SK-N-SH (cell line): Measurements from ENCODE around the gene ZNF14. TPM values are rescaled to one million over a fixed set of nuclear protein-coding genes. Genes with fewer than 3 reads are reported as not detected.

Experiments
- CTCF ChIA-PET: fragments of 300-600, 350-600 bp; formaldehyde crosslinking; extraction: SDS; loops from one replicate; lab custom pipeline; 2021; lab: Yijun Ruan, JAX
- POLR2A ChIA-PET: fragments of 350-600 bp; sonication (Branson Sonifier 250); formaldehyde crosslinking; extraction: SDS; loops from one replicate; lab custom pipeline; 2020; ENCODE audit warnings: antibody characterized with exemption, inconsistent platforms; lab: Yijun Ruan, JAX
- DNase-seq: peaks from one replicate; pipeline ENCODE4 v3.0.0; 2012
- H2AFZ ChIP-seq: fragments of 200-600 bp; sonication (generic); 2 replicates; pipeline ENCODE4 v1.8.1; 2016; ENCODE audit warnings: antibody characterized with exemption, mild to moderate bottlenecking, low read depth
- H3F3A ChIP-seq: fragments of 200-600 bp; sonication (generic); replicated peaks from 2 replicates; pipeline ENCODE3; 2016; ENCODE audit warnings: antibody characterized with exemption, mild to moderate bottlenecking; ENCODE audit not compliant: insufficient read depth
- H3K27ac ChIP-seq, 2 experiments: fragments of 200-500 bp in 1 of 2; fragments of 200-600 bp in 1 of 2; sonication (Bioruptor generic) in 1 of 2; sonication (generic), shearing (Covaris generic) in 1 of 2; 2 replicates each; pipeline versions ENCODE4 v1.5.1 to v1.6.1; 2014 to 2016; ENCODE audit warnings: low read depth in 2 of 2, inconsistent platforms in 1 of 2, low read length in 1 of 2, mild to moderate bottlenecking in 1 of 2, mixed read lengths in 1 of 2
- H3K27me3 ChIP-seq: fragments of 200-600 bp; sonication (generic), shearing (Covaris generic); 2 replicates; pipeline ENCODE4 v1.6.1; 2016; ENCODE audit warnings: mixed run types; ENCODE audit not compliant: insufficient read depth
- H3K36me3 ChIP-seq, 2 experiments: fragments of 200-500 bp in 1 of 2; fragments of 200-600 bp in 1 of 2; sonication (Bioruptor generic) in 1 of 2; sonication (generic) in 1 of 2; replicated peaks in 1 of 2; 2 replicates each; pipeline versions ENCODE3 to v1.5.1; 2014 to 2016; ENCODE audit warnings: low read length in 1 of 2, mild to moderate bottlenecking in 1 of 2; ENCODE audit not compliant: insufficient read depth in 2 of 2, control insufficient read depth in 1 of 2
- H3K4me1 ChIP-seq, 2 experiments: fragments of 200-500 bp in 1 of 2; fragments of 200-600 bp in 1 of 2; sonication (Bioruptor generic) in 1 of 2; sonication (generic), shearing (Covaris generic) in 1 of 2; 2 replicates each; pipeline versions ENCODE4 v1.5.1 to v1.6.1; 2014 to 2016; ENCODE audit warnings: low read depth in 1 of 2, low read length in 1 of 2, mixed run types in 1 of 2; ENCODE audit not compliant: insufficient read depth in 2 of 2, control insufficient read depth in 1 of 2
- H3K4me2 ChIP-seq: fragments of 200-600 bp; sonication (generic), shearing (Covaris generic); 2 replicates; pipeline ENCODE4 v1.6.1; 2017; ENCODE audit warnings: mixed run types
- H3K4me3 ChIP-seq, 2 experiments: fragments of 200-500 bp in 1 of 2; fragments of 200-600 bp in 1 of 2; sonication (Bioruptor generic) in 1 of 2; sonication (generic), shearing (Covaris generic) in 1 of 2; 2 replicates each; pipeline versions ENCODE4 v1.5.1 to v1.8.1; 2014 to 2016; ENCODE audit warnings: low read depth in 2 of 2, inconsistent platforms in 1 of 2, low read length in 1 of 2, mild to moderate bottlenecking in 1 of 2, mixed read lengths in 1 of 2, moderate library complexity in 1 of 2
- H3K79me2 ChIP-seq: fragments of 200-600 bp; sonication (generic); 2 replicates; pipeline ENCODE4 v1.8.1; 2017; ENCODE audit warnings: mild to moderate bottlenecking; ENCODE audit not compliant: insufficient read depth
- H3K9ac ChIP-seq: fragments of 200-600 bp; sonication (generic); 2 replicates; pipeline ENCODE4 v1.6.1; 2017; ENCODE audit warnings: mixed run types
- H3K9me2 ChIP-seq: fragments of 200-600 bp; sonication (generic); 2 replicates; pipeline ENCODE4 v1.6.1; 2017; ENCODE audit warnings: mixed run types
- H3K9me3 ChIP-seq: fragments of 200-600 bp; sonication (generic); 2 replicates; pipeline ENCODE4 v1.6.1; 2017; ENCODE audit warnings: mixed run types, mild to moderate bottlenecking, moderate library complexity
- H4K20me1 ChIP-seq: fragments of 200-600 bp; sonication (generic); 2 replicates; pipeline ENCODE4 v1.6.1; 2017; ENCODE audit warnings: mild to moderate bottlenecking, mixed run types; ENCODE audit not compliant: insufficient read depth
- FOSL2 ChIP-seq: IDR thresholded peaks from 2 replicates; pipeline ENCODE4 v1.4.0; 2012; ENCODE audit warnings: low read depth, mild to moderate bottlenecking, moderate library complexity, borderline replicate concordance
- FOXM1 ChIP-seq: IDR thresholded peaks from 2 replicates; pipeline ENCODE4 v1.4.0; 2012; ENCODE audit warnings: low read depth, mild to moderate bottlenecking
- GABPA ChIP-seq: IDR thresholded peaks from 2 replicates; pipeline ENCODE4 v1.4.0; 2012; ENCODE audit warnings: low read depth, mild to moderate bottlenecking
- MEF2A ChIP-seq: IDR thresholded peaks from 2 replicates; pipeline ENCODE4 v1.4.0; 2012; ENCODE audit warnings: low read depth, borderline replicate concordance
- MXI1 ChIP-seq: IDR thresholded peaks from 2 replicates; pipeline ENCODE4 v1.6.1; 2012; ENCODE audit warnings: mild to moderate bottlenecking, low read depth, low read length, improper control_type of control experiment
- PBX3 ChIP-seq: IDR thresholded peaks from 2 replicates; pipeline ENCODE4; 2012
- POLR2AphosphoS5 ChIP-seq: IDR thresholded peaks from 2 replicates; pipeline ENCODE4 v1.6.1; 2012; ENCODE audit warnings: low read depth, low read length
- RAD21 ChIP-seq: IDR thresholded peaks from 2 replicates; pipeline ENCODE4 v1.6.1; 2012; ENCODE audit warnings: mild to moderate bottlenecking, low read length
- REST ChIP-seq: IDR thresholded peaks from 2 replicates; pipeline ENCODE4 v1.6.1; 2012; ENCODE audit warnings: mild to moderate bottlenecking, low read depth, low read length, moderate library complexity
- RXRA ChIP-seq: IDR thresholded peaks from 2 replicates; pipeline ENCODE4 v1.4.0; 2012; ENCODE audit warnings: low read depth, mild to moderate bottlenecking, borderline replicate concordance
- SIN3A ChIP-seq: IDR thresholded peaks from 2 replicates; pipeline ENCODE4 v1.6.1; 2012; ENCODE audit warnings: low read depth, mild to moderate bottlenecking, low read length, moderate library complexity, borderline replicate concordance
- TAF1 ChIP-seq: IDR thresholded peaks from 2 replicates; pipeline ENCODE4 v1.6.1; 2012; ENCODE audit warnings: low read depth, mild to moderate bottlenecking, low read length, moderate library complexity, borderline replicate concordance
- TEAD4 ChIP-seq: IDR thresholded peaks from 2 replicates; pipeline ENCODE4 v1.4.0; 2012; ENCODE audit warnings: mild to moderate bottlenecking, borderline replicate concordance; ENCODE audit not compliant: insufficient read depth
- USF1 ChIP-seq: IDR thresholded peaks from 2 replicates; pipeline ENCODE4 v1.4.0; 2012; ENCODE audit warnings: low read depth, borderline replicate concordance
- YY1 ChIP-seq: IDR thresholded peaks from 2 replicates; pipeline ENCODE4 v1.4.0; 2012; ENCODE audit warnings: low read depth, mild to moderate bottlenecking
- ZBTB33 ChIP-seq: IDR thresholded peaks from 2 replicates; pipeline ENCODE4 v1.4.0; 2012; ENCODE audit warnings: low read depth, borderline replicate concordance
- WGBS: methylation state at CpG from one replicate; pipeline ENCODE4 v1.1.6; 2017; ENCODE audit warnings: low lambda C conversion rate; 5-methylcytosine and 5-hydroxymethylcytosine counted together
- polyA plus RNA-seq, 3 experiments: library from polyadenylated mRNA; depleted of rRNA; stranded (reverse); fragments of >200 nt; gene quantifications; 2 replicates each; pipeline ENCODE4 v1.2.3, GENCODE V29; 2012
- TF ChIP-seq, protein P1 (sequence below): IDR thresholded peaks from 2 replicates; pipeline ENCODE4 v1.4.0; 2012; ENCODE audit warnings: low read depth

ZNF14 gene
- polyA plus RNA-seq, 1 of the 3 experiments (the other 2 are of a cell fraction): 1.1 TPM

- H3K27ac ChIP-seq: no peak overlapping the region
- ChIA-PET POLR2A (interaction anchor here (2.1 kb wide), 1 partner anchor 152 kb away, joined by 9 read pairs; the partner anchor contains the start of gene ZNF506), CTCF (no interaction called here)
- H3K9me2 ChIP-seq: no peaks in the 10 kb centered on the region
- H3K4me1 ChIP-seq: peaks cover 0 to 4% of the 10 kb centered on the region in 2 experiments; a peak in 1 of 4 replicates
- H3K4me3 ChIP-seq: no peak overlapping the region; a peak in 1 of 4 replicates
- H3K4me2 ChIP-seq: peak overlapping the region; percentile 89
- no peaks in the 10 kb centered on the region for H3K27me3 ChIP-seq
- TF ChIP-seq GABPA: no peak
- no peak overlapping the region for H2AFZ ChIP-seq
- peaks cover 0 to 25% of the 10 kb centered on the region in 2 experiments for H3K36me3 ChIP-seq
- no peaks in the 10 kb centered on the region for H3F3A ChIP-seq
- H3K9ac ChIP-seq: no peak overlapping the region
- 92% methylated on average over 10 of the region's 10 CpGs for WGBS
- no peaks in the 10 kb centered on the region for H4K20me1 ChIP-seq
- H3K9me3 ChIP-seq: no peaks in the 10 kb centered on the region
- H3K79me2 ChIP-seq: peaks cover 28% of the 10 kb centered on the region
- DNase-seq: no peak
These were observed 62.8 kb downstream of the ZNF14 start for GRCh38 chr19:19670070-19670551.

DNA sequence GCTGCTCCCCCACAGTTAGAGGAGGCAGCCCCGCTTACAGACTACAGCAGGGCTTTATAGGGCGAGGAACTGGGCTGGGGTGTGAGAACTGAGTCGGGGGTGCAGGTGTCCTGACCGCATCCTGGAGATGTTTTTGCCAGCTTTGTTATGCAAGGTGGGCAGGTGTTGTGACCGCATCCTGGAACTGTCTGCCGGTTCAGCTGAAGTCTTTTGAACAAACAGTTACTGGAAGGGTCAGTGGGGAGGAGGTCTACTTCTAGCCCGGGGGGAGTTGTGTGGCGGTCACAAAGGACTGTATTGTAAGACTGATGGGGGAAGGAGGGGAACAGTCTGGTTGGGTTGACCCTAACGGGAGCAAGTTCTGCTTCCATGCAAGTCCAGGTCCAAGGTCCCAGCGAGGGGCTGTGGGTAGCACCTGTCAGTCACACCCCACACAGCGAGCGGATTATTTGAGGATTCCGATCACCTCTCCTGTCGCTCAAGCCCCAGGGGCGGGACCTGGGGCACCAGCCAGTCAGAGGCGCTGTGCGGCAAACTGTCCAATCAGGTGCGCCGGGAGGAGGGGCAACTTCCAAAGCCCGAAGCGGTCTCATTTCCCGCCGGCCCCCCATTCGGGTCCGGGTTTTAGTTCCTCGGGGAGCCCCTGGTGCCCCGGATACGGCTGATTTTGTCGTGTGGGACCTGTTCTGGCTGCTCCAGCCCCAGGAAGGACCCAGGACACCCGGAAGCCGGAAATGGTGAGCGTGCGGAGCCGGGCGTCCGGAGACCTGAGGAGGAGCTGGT, 64.5 kb downstream of the ZNF14 start, which contains the start of gene ZNF101:
Gene ZNF101, plus strand, starts transcription at position 610 of the 783 bp plus-strand sequence. Its CDS starts 125 bp downstream, at position 735.
- no peaks in the 10 kb centered on the region for H3K27me3 ChIP-seq
- H3K79me2 ChIP-seq: peaks cover 20% of the 10 kb centered on the region
- peak; percentile 95 for DNase-seq
- H3F3A ChIP-seq: no peaks in the 10 kb centered on the region
- ChIA-PET POLR2A (interaction anchor here (0.8 to 2.1 kb wide), 4 partner anchors 65 to 153 kb away, joined by 3 to 9 read pairs (median 4); partner anchors contain the start of genes ZNF14 and ZNF506), CTCF (interaction anchor here (0.9 kb wide), 1 partner anchor 24 kb away, joined by 3 read pairs; no protein-coding TSS in a partner anchor)
- no peaks in the 10 kb centered on the region for H4K20me1 ChIP-seq
- no peaks in the 10 kb centered on the region for H3K9me3 ChIP-seq
- H3K4me1 ChIP-seq: peaks cover 0 to 4% of the 10 kb centered on the region in 2 experiments; a peak in 1 of 4 replicates
- H2AFZ ChIP-seq: peak within 1 kb of the TSS; percentile 93
- H3K4me2 ChIP-seq: peak within 1 kb of the TSS; percentile 89
- peak within 1 kb of the TSS; percentile 48 to 51 for H3K27ac ChIP-seq
- 27% methylated on average over 17 of the region's 36 CpGs for WGBS
- peak within 1 kb of the TSS; percentile 87 for H3K9ac ChIP-seq
- no peaks in the 10 kb centered on the region for H3K9me2 ChIP-seq
- peak within 1 kb of the TSS; percentile 66 to 71 for H3K4me3 ChIP-seq
- peaks cover 0 to 13% of the 10 kb centered on the region in 2 experiments for H3K36me3 ChIP-seq
- TF ChIP-seq FOXM1 (no peak), ZBTB33 (no peak), RXRA (no peak), SIN3A (no peak), TEAD4 (no peak), USF1 (no peak), POLR2AphosphoS5 (peak; percentile 86), YY1 (no peak), REST (no peak), TAF1 (peak; percentile 65; the same call in 1 of the 2 replicates), RAD21 (0 out of 2 replicates have a peak, but pooled peaks have one; percentile 6), MEF2A (no peak), PBX3 (peak; percentile 98), FOSL2 (no peak), MXI1 (peak; percentile 54; the same call in 1 of the 2 replicates)
- TF ChIP-seq, protein P1, sequence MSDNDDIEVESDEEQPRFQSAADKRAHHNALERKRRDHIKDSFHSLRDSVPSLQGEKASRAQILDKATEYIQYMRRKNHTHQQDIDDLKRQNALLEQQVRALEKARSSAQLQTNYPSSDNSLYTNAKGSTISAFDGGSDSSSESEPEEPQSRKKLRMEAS: no peak
